GM18858 (cell line): ENCODE measurements around the gene GNPAT.
"Not testable (repeated sequence)": the region's sequence is repeated elsewhere in the genome, so short reads cannot be mapped to it uniquely, and the experiment has no call there.

Source experiments
- ATAC-seq: cut with Tn5 transposase; IDR thresholded peaks from one replicate; pipeline ENCODE4 v1.9.1; 2021; ENCODE audit not compliant: unreplicated experiment

Gene GNPAT

DNA sequence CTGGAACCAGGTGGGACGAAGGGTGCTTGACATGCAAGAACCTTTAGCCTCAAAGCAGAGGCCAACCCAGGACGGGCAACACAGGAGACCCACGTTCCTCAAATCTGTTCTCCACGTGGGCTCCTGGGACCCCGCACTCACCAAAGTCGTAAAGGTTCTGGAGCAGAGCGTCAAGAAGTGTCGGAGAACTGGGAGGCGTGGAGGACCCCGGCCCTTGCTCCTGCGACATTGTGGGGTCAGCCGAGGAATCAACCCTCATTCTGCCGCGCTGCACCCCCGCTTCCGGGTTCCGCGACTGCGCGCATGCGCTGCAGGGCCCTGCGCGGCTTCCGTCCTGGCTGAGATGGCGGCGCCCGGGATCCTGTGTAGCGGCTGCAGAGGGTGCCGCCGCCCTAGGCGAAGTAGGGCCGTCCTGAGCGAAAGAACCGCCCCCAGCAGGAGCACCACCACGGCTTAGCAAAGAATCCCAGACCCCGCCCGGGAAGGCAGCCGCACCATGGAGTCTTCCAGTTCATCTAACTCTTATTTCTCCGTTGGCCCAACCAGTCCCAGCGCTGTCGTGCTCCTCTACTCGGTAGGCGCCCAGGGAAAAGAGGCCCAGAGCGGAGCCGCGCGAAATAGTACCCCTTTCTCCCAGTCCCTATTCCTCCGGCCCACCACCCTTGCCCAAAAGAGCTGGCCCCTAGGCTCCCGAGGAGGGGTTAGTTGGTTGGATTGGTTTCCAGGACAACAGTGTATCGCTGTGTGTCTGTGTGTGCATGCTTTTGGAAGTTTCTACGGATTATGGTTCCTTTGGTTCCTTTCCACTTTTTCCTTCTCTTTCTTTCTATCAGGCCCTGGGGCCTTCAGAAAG, at the start of gene GNPAT:
Gene GNPAT (plus strand): TSS at position 330 of the 853 bp plus-strand sequence. CDS start 167 bp downstream, at position 497.
- peak; percentile 83 for ATAC-seq

DNA sequence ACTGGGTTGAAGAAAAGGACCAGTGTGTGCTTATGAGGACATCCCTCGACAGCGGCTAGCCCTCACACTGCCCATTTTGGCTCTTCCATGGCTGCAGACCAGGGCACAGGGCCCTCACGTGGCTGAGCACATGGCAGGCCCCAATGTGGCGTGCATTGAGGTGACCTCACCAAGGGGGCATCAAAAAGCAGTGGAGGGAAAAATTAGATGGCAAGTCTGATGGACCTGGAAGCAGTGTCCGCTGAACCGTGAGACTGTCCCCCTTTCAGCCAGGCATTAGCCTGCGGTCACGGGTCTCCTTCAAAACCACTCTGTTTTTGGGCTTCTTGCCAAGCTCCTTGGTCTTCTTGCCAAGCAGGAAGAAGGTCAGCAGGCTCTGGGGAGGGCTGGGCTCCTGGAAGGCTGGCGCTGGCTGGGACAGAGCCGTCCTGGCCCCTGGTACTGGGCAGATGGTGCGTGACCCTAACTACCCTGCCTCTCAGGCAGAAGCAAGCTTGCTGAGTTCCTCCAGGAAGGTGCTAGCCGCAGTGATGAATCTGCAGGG, 48.3 kb upstream of the GNPAT start:
- no peak for ATAC-seq

DNA sequence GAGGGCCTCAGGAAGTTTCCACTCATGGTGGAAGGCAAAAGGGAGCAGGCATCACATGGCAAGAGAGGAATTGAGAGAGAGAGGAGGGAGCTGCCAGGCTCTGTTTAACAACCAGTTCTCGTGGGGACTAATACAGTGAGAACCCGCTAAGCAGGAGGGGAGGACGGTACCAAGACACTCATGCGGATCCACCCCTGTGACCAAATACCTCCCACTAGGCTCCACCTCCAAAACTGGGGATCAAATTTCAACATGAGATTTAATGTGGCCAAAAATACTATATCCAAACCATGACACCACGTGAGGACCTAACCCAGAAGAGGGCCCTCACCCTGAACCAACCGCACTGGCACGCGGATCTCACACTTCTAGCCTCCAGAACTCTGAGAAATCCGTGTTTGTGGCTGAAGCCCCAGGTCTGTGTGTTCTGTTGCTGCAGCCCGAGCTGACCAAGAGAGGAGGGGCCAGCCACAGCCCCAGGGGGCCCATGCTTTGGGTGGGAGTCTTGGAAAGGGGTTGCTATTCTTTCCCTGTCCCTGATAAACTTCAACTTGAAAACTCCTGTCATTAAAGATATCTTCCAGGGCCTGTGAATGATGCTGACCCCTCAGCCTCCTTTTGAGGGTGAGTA, 47.2 kb upstream of the GNPAT start:
- ATAC-seq, result no peak

DNA sequence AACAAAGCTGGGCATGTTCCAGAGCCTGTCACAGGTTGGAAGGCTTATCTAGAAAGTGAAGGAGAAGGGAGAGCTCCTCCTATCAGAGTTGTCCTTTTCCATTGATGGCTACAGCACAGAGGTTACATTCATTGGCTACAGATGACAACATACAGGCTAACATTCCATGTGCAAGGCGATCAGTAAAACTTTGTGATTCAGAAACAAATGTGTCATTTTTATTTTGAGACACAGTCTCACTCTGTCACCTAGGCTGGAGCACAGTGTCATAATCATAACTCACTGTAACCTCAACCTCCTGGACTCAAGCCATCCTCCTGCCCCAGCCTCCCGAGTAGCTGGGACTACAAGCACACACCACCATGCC, 46.6 kb upstream of the GNPAT start:
- no peak for ATAC-seq

DNA sequence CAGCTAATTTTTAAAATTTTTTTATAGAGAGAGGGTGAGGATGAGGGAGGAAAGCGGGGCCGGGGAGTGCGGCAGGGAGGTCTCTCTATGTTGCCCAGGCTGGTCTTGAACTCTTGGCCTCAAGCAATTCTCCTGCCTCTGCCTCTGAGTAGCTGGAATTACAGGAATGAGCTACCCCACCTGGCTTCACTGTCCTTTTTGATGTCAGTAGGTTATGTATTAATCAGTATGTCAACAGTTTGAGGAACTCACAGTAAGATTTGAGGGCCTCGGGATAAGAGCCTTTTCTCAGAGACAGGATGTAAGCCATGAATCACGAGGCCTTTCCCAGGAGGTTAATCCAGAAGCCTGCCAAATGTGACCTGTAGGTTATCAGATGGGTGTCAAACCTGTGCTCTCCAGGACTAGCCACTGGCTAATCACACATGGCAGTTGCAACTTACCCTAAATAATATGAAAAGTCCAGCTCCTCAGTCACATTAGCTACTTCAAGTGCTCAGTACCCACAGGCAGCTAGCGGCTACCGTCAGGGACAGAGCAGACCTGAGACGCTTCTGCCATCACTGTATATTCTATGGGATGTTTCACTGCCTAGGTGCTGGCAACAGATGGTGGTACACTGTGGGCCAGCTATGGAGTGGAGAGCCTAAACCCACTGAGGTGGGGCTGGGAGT, 46.0 kb upstream of the GNPAT start:
- no peak for ATAC-seq

DNA sequence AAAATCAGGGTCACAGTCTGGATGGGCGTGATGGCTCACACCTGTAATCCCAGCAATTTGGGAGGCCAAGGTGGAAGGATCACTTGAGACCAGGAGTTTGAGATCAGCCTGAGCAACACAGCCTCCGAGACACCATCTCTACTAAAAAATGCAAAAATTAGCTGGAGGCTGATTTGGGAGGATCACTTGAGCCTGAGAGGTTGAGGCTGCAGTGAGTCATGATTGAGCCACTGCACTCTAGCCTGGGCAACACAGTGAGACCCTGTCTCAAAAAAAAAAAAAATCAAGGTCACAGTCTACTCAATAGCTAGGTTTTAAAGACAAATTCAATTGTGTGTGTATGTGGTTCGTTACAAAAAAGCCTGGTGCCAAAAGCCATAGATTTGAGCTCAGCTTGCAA, 44.7 kb upstream of the GNPAT start:
- ATAC-seq, result no peak

DNA sequence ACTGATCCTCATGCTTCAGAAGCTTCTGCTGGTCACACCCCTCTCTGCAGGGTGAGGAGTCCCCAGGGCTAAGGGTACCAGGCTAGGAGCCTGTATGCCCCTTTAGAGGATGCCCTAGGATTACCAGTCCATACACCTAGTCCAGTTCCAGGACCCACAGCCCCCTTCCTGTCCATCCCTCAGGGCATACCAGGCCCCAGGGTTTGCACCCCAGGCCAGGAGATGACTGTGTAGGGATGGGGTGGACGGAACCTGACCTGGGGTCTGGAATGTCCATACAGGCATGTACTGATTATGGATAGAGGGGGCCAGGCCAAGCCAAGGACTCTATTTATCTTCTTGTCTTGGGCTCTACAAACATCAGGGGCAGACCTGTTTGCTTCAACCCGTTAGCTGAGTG, 44.3 kb upstream of the GNPAT start:
- ATAC-seq, result no peak

DNA sequence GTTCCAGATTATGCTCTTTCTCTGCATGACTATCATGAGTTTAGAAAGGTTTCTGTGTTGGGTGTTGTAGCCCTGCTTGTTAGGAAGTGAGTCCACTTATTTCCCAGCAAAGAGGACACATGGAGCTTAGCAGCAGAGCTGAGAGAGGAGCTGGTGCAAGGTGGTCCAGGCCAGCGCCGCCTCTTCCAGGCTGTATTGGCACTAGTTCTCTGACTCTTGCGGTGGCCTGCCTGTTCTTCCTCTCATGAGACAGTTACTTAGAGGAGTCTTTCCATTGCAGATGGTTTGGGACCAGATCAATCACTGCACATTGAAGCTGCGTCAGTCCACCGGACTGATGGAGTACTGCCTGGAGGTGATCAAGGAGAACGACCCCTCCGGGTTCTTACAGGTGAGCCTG, 41.1 kb upstream of the GNPAT start:
- no peak for ATAC-seq

DNA sequence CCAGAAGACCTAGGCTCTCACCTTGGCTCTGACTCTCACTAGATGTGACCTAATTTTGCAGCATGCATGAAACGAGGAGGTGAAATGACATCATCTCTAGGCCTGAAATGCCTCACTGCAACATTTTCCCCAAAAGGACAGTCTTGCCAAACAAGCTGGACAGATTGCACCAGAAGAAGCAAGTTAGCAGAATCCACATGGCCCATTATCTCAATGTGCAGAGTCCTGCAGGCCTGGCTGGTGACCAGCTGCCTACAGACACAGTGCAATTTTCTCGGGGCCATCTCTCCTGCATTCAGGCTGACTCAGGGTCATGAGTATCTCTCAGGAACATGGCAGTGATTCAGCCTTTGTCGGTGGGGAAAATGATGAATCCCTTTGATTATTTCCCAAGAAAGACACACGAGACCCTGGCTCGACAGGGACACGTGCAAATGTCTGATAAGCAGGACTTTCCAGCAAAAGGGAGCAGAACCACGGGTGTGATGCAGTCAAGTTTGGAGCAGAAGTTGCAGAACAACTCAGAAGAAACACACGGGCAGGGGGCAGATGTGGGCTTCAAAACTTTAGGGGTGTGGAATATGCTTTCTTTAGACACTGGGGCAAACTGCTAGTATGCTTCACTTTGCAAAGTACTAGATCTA, 40.5 kb upstream of the GNPAT start:
- ATAC-seq, result no peak

DNA sequence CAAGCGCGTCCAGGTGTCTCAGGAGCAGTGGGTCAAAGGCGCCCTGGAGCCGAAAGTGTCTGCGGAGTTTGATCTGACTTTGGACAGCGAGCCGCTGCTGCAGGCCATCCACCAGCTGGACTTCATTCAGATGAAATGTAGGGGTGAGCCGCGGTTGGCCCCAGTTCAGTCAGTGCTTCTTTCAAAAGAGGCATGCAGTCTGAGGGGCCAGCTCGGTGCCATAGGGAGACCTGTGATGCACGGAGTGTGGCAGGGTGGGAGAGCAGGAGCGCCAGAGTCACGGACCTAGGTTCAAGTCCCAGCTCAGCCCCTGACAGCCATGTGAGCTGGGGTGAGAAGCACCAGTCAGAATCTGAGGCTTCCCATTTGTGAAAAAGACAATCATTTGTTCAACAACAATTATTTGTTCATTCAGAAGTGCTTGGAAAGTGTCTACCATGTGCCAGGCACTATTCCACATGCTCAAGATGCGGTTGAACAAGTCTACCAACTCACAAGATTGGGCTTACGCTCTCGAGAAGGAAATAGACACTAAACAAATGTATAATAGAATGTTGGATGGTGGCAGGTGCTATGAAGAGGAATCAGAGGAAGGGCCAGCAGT, 39.5 kb upstream of the GNPAT start:
- ATAC-seq, result no peak

DNA sequence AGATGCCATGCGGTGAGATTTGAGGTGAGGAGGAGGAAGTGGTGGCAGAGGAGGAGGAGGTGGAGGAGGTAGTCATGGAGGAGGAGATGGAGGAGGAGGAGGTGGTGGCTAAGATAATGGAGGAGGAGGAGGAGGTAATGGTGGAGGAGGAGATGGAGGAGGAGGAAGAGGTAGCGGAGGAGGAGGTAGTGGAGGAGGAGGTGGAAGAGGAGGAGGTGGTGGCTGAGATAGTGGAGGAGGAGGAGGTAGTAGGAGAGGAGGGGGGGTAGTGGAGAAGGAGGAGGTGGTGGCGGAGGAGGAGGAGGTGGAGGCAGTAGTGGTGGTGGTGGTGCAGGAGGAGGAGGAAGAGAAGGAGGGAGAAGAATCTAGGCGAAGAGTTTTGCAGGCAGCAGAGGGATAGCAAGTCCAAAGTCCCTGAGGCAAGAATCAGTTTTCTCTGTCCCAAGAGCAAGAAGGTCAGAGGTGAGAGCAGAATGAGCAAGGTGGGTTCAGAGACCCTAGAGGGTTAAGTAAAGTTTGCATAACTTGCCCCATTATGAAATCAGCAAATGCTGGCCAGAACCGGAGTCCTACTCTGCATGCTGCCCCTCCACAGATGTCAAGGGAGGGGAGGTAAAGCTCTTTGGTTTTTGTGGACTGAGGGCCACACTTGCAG, 38.9 kb upstream of the GNPAT start:
- ATAC-seq, result no peak

DNA sequence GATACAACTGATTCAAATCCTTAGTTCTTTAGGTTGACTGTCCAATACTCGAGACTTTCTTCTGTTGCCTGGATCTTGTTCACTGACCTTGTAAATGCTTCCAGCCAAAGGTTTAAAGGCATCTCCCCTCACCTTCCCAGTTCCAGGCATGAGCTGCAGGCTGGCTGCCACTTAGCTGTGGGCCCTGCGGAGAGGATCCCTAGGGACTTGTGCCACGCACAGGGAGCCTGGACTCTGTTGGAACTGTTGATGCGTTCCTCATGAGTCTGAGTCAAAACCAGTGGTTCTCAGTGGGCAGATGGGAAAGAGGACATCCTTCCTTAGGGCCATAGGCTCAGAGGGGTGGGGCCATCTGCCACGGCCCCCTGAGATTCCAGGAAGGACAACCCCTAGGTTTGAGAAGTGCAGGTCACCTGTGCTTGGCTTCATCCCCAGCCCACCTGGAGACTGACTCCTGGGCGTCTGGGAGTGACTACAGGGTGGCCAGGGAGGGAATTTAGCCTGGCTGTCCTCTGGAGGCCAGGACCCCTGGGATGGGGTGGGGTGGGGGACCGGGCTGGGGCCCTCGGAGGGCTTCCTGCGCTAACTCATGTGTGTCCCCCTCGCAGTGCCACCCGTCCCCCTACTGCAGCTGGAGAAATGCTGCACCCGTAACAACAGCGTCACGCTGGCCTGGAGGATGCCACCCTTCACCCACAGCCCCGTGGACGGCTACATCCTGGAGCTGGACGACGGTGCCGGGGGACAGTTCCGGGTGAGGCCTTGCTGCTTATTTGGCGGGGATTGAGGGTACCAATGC, 37.6 kb upstream of the GNPAT start:
- ATAC-seq, result no peak

DNA sequence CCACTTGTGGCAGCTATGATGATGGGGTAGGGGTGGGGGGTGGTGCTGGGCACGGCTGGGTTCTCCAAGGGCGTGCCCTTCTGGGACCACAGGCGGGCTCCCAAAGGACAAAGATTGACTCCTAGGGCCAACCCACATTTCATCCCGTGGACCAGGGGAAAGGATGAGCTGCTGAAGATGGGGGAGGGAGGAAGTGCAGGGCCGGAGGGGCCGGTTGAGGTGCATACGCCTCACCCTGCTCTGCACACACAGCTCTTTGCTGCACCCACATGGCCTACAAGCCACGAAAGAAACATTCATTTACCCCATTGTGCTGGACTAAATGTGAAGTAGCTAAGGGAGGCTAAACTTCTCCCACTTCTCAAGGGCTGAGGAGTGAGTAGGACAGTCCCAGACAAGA, 34.2 kb upstream of the GNPAT start:
- ATAC-seq, result no peak

DNA sequence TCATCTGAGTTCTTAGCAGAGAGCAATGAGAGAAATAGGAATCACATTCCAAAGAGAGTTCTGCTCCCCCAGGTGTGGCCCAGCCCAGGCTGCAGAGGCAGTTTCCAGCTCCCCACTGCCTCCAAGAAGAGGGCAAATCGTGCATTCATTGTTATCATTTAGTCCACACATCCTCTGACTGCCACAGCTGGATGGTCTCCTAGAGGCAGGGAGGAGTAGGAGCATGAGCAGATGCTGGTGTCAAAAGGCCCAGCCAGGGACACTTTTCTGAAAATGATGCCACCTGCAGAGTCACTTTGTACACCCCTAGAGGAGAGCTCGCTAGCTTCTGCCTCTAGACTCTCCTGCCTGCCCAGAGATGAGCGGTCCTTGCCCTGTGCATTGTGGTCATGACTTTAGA, 33.6 kb upstream of the GNPAT start:
- no peak for ATAC-seq

DNA sequence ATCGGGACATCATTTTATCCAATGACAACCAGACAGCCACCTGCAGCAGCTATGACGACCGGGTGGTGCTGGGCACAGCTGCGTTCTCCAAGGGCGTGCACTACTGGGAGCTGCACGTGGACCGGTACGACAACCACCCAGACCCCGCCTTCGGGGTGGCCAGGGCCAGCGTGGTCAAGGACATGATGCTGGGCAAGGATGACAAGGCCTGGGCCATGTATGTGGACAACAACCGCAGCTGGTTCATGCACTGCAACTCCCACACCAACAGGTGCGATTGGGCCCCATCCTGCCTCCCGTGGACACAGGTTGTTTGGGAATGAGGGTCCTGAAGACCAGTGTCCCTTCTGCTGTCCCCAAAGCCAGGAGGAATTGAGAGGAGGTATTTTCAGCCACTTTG, 32.0 kb upstream of the GNPAT start:
- no peak for ATAC-seq

DNA sequence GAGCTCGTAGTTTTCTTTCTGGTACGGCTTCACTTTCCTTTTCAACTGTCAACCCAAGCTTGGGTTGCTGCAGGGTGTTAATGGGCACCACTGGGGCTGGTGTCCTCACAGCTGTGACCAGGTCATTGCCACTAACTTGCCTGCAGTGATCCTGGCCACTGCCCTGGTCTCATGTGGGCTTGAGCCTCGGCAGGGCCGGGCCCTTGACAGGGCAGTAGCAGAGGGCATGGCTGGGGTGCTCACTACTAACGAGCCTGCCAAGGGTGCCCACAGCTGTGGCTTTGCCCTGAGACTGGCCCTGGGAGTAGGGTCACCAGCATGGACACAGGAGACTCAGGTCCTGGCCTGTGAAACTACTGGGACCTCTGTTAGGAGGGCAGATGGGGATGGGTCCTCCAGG, 31.5 kb upstream of the GNPAT start:
- ATAC-seq, result no peak

DNA sequence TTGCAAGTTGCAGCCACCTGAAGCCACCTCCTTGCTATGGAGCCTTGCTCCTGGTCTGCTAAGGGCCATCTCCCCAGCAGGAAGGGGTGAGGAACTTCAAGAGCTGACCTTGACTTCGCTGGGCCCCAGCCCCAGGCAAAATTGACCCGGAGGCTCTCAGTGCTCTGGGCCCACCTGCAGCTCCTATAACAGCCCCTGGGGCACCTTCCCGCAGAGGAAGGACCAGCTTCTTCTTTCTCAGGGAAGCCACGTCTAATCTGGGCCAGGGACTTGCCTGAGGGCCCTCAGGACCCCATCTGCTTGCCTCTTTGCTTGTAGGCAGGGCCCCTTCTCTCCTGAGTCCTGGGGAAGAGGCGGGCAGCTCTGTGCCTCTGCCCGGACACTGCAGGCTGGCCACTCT, 30.9 kb upstream of the GNPAT start:
- ATAC-seq, result no peak

DNA sequence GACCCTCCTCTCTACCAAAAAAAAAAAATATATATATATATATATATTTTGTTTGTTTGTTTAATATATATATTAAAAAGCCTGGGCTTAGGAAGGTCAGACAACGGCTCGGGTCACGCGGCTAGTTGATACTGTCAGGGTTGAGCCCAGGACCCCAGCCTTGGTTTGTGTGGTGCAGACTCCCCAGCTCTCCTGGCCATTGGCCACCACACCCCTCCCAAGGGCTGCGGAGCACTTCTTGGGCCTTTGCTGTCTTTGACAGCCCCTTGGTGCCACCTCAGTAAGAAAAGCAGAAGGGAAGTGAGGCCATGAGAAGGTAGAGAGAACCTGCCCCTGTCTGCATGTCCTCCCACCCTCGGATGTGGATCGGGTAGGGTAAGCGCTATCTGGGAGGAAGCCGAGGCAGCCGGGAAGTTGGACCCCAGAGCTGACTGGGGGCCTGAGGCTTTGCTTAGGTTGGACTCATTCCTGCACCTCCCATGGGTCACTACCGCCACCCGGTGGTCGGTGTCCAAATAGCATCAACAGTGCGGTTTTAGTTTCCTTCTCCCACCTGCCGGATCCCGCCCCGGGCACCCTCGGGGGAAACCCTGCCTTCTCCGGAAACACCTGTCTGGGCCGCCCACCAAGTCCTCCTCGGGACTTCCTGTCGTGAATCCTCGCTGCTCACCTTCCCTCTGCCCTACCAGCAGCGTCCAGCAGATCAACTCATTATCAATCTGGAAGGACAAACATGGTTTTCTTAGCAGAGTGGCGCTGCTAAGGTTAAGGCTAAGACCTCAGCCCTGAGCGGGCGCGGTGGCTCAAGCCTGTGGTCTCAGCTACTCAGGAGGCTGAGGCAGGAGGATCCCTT, 29.8 kb upstream of the GNPAT start:
- peak; percentile 86 for ATAC-seq

DNA sequence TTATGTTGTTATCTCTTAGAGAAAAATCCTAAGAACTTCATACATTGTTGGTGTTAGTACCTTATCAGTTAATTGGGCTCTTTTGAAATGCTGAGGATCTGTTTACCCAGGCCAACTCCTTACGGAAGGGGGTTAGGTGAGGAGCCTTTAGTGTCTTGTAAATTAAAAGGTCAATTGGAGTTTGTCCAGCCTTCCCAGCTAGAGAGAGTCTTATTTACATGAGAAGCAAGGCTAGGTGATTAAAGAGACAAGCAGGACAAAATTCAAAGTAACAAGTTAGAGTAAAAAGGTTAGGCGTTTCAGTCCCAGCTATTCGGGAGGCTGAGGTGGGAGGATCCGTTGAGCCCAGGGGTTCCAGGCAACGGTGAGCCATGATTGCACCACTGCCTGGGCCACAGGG, 28.7 kb upstream of the GNPAT start:
- not testable (repeated sequence) for ATAC-seq
